ENCODE measurements around the gene CLCF1.

Gene CLCF1

GRCh38 chr11:67366961-67367760 is 6.2 kb downstream of the CLCF1 start:
- no peak for TF ChIP-seq CTCF (conservative IDR thresholded peaks at IDR 0.05; ENCODE audit: low read depth, low read length)
- no peak overlapping the region for H3K4me3 ChIP-seq (ENCODE audit: low read length)
- no peak for DNase-seq (ENCODE audit: low read depth)

- TF ChIP-seq CTCF (conservative IDR thresholded peaks at IDR 0.05; ENCODE audit: low read depth, low read length), result no peak
- H3K4me3 ChIP-seq (ENCODE audit: low read length), result no peak overlapping the region
- no peak for DNase-seq (ENCODE audit: low read depth)
Observed at GRCh38 chr11:67366546-67366945, 6.9 kb downstream of the CLCF1 start.

GRCh38 chr11:67365736-67366444 is 7.5 kb downstream of the CLCF1 start:
- TF ChIP-seq CTCF (conservative IDR thresholded peaks at IDR 0.05; ENCODE audit: low read depth, low read length), result no peak
- no peak overlapping the region for H3K4me3 ChIP-seq (ENCODE audit: low read length)
- no peak for DNase-seq (ENCODE audit: low read depth)

- no peak for DNase-seq (ENCODE audit: low read depth)
Observed at GRCh38 chr11:67364783-67365722, 8.3 kb downstream of the CLCF1 start.

GRCh38 chr11:67364169-67364568 is 9.2 kb downstream of the CLCF1 start:
- DNase-seq (ENCODE audit: low read depth), result no peak
- TF ChIP-seq CTCF (conservative IDR thresholded peaks at IDR 0.05; ENCODE audit: low read depth, low read length), result no peak
- H3K4me3 ChIP-seq (ENCODE audit: low read length), result no peak overlapping the region

More at GRCh38 chr11:67364783-67365722, 8.3 kb downstream of the CLCF1 start:
- no peak for TF ChIP-seq CTCF (conservative IDR thresholded peaks at IDR 0.05; ENCODE audit: low read depth, low read length)
- no peak overlapping the region for H3K4me3 ChIP-seq (ENCODE audit: low read length)

GRCh38 chr11:67357831-67358670 is 15.3 kb downstream of the CLCF1 start:
- TF ChIP-seq CTCF (conservative IDR thresholded peaks at IDR 0.05; ENCODE audit: low read depth, low read length), result no peak
- no peak overlapping the region for H3K4me3 ChIP-seq (ENCODE audit: low read length)
- DNase-seq (ENCODE audit: low read depth), result no peak
